LoVo (cell line): ENCODE measurements around the gene SCAF1.

Experiments used
- DNase-seq: peaks from one replicate; pipeline ENCODE4 v3.0.0-alpha.2; 2016; ENCODE audit warnings: low spot score

Gene SCAF1

DNA sequence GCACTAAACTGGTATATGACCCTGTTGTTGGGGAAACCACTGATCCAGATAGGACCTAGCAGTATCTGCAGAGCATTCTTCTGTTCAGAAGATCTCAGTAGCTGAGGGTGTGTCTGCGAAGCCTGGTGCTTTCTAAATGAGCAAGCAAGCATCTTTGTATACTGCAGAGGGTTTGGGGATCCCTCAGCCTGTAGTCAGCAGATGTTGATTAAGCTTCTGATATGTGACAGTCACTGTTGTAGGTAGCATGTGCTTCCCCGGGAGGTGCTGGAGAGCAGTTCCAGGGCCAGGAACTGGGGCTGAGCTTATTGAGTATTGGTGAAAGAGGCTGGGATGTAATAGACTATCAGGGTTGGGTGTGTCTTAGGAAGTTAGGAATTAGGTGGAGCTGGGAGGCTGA is 1.5 kb downstream of the SCAF1 start:
- no peak for DNase-seq

DNA sequence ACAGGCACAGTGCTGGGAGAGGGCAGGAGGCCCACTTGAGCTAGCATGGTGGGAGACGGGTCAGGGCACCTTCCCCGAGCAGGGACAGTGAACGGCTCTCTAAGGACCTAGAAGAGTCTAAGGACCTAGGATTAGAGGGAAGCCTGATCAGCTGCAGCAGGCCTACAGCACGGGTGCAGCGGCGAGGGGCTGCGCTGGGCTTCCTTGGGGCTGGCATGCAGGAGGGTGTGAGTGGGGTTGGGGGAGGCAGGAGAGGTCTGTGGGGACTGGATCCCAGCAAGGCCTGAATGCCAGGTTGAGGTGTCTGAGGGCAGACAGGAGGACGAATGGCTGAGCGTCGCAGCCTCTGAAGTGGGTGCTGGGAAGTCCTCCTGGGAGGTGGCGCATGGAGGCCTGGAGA is 3.6 kb downstream of the SCAF1 start:
- DNase-seq: no peak

DNA sequence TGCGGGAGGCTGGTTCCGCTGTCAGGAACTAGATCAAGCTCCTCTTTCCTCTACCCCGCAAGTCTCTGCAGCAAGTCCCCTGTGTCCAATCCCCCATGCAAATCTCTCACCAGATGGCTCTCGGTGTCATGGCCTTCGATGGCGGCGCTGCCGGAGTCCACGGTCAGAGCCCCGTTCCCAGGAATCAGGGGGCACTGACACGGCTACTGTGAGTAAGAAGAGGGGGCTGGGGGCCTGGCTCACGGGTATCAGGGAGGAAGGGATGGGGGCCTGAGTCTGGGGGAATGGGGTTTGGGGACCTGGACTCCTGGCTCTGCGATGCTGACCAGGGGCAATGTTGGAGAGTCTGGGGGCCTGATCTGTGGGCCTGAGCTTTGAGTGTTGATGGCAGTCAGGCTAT is 4.0 kb downstream of the SCAF1 start:
- no peak for DNase-seq

DNA sequence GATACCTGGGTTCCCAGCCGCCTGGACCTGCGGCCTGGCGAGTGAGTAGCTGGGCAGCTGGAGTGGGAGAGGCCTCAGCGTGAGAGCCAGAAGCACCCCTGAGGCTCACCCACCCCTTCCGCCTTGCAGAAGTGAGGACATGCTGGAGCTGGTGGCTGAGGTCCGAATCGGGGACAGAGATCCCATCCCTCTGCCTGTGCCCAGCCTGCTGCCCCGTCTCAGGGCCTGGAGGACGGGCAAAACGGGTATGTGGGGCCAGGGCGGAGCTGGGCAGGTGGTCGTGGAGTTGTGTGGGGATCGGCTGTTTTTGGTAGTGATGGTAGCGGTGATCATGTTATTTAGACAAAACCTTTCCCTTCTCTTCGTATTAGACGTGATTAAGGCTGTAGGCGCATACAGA is 4.6 kb downstream of the SCAF1 start:
- no peak for DNase-seq

DNA sequence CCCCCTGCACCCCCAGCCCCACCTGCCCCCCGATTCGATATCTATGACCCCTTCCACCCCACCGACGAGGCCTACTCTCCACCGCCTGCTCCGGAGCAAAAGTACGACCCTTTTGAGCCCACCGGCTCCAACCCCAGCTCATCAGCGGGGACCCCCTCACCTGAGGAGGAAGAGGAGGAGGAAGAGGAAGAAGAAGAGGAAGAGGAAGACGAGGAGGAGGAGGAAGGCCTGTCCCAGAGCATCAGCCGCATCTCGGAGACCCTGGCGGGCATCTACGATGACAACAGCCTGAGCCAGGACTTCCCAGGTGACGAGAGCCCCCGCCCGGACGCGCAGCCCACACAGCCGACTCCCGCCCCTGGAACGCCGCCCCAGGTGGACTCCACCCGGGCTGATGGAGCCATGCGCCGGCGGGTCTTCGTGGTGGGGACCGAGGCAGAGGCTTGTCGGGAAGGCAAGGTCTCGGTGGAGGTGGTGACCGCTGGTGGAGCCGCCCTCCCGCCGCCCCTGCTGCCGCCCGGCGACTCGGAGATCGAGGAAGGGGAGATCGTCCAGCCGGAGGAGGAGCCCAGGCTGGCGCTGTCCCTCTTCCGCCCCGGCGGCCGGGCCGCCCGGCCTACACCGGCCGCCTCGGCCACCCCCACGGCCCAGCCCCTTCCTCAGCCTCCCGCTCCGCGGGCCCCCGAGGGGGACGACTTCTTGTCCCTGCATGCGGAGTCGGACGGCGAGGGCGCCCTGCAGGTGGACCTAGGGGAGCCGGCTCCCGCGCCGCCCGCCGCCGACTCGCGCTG is 9.2 kb downstream of the SCAF1 start:
- DNase-seq: no peak

DNA sequence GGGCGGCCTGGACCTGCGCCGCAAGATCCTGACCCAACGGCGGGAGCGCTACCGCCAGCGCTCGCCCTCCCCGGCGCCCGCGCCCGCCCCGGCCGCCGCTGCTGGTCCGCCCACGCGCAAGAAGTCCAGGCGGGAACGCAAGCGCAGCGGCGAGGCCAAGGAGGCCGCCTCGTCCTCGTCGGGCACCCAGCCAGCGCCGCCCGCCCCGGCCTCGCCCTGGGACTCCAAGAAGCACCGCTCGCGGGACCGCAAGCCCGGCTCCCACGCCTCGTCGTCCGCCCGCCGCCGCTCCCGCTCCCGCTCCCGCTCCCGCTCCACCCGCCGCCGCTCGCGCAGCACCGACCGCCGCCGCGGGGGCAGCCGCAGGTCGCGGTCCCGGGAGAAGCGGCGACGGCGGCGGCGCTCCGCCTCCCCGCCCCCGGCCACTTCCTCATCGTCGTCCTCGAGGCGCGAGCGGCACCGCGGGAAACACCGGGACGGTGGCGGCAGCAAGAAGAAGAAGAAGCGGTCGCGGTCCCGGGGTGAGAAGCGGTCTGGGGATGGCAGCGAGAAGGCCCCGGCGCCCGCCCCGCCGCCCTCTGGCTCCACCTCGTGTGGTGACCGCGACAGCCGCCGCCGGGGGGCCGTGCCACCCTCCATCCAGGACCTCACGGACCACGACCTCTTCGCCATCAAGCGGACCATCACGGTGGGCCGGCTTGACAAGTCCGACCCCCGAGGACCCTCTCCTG is 10.0 kb downstream of the SCAF1 start:
- no peak for DNase-seq

DNA sequence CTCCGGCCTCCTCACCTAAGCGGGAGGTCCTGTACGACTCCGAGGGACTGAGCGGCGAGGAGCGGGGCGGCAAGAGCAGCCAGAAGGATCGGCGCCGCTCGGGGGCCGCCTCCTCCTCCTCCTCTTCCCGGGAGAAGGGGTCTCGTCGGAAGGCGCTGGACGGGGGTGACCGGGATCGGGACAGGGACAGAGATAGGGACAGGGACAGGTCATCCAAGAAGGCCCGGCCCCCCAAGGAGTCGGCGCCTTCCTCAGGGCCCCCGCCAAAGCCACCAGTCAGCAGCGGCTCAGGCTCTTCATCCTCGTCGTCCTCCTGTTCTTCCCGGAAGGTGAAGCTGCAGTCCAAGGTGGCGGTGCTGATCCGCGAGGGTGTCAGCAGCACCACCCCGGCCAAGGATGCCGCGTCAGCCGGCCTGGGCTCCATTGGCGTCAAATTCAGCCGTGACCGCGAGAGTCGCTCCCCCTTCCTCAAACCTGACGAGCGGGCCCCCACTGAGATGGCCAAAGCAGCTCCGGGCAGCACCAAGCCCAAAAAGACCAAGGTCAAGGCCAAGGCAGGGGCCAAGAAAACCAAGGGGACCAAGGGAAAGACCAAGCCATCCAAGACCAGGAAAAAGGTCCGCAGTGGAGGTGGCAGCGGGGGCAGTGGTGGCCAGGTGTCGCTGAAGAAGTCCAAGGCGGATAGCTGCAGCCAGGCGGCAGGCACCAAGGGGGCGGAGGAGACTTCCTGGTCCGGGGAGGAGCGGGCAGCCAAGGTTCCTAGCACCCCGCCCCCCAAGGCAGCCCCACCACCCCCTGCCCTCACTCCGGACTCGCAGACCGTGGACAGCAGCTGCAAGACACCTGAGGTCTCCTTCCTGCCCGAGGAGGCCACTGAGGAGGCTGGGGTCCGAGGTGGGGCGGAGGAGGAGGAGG is 10.8 kb downstream of the SCAF1 start:
- DNase-seq: no peak

DNA sequence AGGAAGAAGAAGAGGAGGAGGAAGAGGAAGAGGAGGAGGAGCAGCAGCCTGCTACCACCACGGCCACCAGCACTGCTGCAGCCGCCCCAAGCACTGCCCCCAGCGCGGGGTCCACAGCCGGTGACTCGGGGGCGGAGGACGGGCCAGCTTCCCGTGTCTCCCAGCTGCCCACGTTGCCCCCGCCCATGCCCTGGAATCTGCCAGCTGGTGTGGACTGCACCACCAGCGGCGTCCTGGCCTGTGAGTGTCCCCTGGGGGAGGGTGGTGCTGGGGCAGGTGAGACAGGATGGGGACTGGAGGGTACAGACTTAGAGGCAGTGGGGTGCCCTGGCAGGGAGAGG is 11.4 kb downstream of the SCAF1 start:
- no peak for DNase-seq

DNA sequence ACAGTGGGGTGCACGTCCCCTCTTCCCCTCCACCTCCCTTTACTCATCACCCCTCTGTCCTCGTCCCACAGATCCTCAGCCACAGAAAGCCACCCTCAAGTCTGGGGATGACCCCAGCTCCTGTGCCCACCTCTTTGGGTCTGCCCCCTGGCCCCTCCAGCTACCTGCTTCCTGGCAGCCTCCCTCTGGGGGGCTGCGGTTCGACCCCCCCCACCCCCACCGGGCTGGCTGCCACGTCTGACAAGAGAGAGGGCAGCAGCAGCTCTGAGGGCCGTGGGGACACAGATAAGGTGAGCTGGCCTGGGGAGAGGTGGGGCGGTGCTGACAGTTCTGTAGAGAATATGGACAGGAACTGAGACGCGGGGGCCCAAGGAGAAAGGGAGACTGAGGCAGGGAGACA is 12.6 kb downstream of the SCAF1 start:
- no peak for DNase-seq

DNA sequence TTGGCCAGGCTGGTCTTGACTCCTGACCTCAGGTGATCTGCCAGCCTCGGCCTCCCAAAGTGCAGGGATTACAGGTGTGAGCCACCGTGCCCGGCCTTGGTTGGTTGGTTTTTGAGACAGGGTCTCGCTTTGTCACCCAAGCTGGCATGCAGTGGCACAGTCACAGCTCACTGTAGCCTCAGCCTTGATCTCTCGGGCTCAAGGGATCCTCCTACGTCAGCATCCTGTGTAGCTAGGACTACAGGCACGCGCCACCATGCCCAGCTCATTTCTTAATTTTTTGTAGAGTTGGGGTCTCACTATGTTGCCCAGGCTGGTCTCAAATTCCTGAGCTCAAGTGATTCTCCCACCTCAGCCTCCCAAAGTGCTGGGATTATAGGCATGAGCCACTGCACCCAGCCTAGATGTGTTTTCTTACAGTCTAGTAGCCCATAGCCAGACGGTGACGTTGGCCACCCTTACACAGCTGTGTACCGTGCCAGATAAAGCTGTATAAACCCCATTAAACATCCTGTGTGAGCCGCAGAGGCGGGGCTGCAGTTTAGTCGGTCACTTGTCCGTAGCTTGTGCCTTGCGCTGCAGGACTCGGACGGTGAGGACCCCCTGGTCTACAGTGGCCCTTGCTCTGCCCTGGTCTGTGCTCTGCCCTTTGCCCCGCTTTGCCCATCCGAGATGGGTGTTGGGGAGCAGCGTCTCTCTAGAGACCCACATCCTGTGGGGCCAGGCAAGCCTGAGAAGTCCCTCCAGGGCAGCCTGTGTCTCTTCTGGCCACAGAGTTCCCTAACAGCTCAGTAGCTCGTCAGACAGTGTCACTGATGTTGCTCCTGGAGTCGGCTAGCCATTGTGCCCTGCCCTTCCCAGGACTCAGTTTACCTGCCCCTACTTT is 13.8 kb downstream of the SCAF1 start:
- no peak for DNase-seq

DNA sequence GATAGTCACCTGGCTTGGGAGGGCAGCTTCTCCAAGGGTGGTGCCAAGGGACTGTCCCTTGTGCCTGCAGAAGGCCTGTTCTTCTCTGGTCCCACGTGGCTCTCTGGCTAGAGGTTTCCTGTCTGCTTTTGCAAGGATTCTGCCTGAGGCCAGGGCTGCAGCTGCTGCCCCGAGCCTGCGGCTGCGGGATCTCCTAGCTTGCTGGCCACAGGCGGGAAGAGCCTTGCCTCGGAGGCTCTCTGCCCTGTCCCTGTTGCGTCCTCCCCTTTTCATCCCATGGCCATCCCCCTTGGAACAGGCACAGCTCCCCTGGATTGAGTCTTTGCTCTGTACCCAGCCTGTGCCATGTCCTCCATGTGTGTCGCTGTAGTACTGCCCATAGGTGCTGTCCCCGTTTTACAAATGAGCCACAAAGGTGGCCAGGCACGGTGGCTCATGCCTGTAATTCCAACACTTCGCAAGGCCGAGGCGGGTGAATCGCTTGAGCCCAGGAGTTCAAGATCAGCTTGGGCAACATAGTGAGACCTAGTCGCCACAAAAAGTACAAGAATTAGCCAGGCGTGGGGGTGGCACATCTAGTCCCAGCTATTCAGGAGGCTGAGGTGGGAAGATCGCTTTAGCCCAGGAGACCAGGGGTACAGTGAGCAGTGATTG is 14.6 kb downstream of the SCAF1 start:
- DNase-seq: no peak

DNA sequence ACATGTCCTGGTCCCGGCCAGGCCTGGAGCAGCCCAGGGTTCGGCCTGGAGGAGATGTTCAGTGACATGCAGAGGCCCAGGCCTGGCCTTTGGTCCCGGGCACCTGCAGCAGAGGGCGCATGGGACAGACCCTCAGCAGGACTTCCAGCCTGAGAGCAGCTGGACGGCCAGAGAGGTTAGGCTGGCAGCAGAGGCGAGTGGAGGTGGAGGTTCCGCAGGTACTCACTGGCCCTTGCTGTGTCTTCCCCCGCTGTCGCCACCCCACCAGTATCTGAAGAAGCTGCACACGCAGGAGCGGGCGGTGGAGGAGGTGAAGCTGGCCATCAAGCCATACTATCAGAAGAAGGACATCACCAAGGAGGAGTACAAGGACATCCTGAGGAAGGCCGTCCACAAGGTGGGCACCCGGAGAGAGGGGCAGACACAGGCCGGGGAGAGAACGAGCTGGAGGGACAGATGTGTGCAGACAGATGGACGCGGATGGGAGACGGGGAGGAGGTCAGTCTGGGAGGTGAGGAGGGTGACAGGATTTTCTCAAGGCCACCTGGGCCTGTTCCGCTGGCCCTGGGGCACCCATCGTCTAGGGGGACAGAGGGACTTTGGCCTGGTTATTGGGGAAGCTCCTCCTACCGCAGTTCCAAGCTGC is 15.6 kb downstream of the SCAF1 start:
- no peak for DNase-seq

DNA sequence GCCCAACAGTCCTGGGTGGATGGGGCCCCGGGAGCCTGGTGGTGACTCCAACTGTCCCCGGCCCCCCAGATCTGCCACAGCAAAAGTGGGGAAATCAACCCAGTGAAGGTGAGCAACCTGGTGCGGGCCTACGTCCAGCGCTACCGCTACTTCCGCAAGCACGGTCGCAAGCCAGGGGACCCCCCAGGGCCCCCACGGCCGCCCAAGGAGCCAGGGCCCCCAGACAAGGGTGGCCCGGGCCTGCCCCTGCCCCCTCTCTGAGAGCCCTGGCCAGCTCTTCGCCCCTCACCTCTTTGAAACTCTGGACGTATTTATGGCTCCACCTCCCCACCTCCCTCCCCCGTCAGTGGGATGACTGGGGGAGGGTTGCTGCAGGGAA is 16.1 kb downstream of the SCAF1 start:
- DNase-seq: no peak

DNA sequence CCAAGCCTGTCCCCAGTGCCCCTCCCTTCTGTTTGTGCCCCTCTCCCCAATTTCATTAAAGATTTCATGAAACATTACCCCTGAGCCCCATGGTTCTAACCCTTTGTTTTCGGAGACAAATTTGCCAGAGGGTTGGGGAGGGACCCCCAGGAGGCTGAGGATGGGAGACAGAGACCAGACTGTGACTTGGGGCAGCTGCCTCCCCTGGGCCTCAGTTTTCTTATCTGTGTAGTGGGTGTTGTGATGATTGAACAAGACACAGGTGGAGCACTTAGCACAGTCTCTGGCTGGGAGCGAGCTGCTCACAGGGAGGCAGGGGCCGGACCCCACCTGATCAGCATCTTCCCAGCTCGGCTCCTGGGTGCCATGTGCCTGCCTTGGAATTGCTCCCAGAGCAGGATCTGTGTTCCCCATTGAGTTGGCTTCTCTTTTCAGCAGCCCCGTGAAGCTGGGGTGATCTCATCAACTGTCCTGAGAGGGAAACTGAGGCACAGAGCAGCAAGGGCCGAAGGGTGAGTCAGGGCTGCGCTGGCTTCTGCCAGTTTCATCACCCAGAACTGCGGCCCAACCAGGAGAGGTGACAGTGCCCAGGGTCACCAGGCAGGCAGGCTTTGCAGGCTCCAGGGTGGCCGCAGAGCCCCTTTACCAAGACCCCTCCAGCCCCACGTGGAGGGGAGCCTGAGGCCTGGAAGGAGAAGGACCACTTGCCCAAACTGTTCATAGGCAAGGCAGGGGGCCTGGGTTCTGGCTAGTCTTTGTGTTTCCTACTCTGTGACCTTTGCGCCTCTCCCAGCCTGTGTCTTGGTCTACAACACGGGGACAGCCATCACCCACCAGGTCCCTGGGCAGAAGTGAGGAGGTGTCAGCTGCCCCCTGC is 16.8 kb downstream of the SCAF1 start:
- DNase-seq: no peak

DNA sequence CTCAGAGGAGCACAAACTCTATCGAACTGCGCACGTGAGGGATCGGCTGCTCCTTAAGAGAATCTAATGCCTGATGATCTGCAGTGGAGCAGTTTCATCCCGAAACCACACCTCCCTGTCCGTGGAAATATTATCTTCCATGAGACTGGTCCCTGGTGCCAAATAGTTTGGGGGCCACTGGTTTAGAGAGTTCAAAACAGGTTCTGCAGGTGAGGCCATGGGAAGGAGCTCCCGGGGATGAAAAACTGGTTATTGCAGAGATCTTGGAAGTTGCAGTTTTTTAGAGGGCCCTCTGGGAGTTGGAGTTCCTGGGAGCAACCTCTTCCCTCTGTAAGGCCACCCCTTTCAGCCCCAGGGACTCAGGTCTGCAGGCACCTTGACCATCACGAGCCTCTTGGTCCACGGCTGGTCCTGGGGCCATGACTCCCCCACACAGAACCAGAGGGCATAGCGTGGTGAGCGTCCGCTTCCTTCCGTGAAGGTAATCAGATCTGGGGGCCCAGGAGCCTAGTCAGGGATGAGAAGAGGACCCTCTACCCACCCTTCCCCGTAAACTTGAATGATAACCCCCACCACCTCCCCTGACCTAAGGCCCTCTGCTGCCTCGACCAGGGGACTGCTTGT is 18.4 kb downstream of the SCAF1 start:
- no peak for DNase-seq

DNA sequence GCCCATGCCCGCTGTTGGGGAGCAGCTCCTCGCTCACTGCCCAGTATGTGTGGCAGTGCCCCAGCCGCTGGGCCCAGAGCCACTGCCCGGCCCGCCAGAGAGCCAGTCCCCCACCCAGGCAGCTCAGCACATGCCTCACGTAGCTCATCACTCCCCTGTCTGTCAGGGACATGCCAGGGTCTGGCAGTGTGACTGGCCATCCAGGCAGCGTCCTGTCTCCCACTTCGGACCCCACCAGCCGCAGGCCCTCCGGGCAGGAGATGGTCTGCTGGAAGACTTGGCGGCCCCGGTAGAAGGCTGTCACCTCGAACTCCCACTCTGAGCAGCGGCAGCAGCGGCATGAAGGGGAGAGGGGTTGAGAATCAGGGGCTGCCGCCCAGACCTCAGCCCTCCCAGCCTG is 20.0 kb downstream of the SCAF1 start:
- DNase-seq: no peak

DNA sequence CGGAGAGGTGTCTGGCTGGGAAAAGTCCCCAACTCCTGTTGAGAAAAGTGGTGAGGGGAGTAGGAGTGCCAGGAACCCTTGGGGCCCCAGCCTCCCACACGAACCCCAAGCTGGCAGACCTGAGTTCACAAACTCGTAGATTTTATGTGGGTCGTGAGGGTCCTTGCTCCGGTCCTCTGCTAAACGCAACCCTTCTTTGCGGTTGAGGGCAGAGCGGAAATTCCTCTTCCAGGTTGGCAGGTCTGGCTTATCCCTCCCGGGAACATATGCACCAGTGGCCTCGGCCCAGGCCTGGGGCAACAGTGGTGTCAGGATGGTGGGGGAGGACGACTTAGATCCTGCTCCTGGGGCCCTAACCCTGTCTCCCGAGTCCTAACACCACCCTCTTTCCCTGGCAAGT is 21.2 kb downstream of the SCAF1 start:
- DNase-seq: no peak

DNA sequence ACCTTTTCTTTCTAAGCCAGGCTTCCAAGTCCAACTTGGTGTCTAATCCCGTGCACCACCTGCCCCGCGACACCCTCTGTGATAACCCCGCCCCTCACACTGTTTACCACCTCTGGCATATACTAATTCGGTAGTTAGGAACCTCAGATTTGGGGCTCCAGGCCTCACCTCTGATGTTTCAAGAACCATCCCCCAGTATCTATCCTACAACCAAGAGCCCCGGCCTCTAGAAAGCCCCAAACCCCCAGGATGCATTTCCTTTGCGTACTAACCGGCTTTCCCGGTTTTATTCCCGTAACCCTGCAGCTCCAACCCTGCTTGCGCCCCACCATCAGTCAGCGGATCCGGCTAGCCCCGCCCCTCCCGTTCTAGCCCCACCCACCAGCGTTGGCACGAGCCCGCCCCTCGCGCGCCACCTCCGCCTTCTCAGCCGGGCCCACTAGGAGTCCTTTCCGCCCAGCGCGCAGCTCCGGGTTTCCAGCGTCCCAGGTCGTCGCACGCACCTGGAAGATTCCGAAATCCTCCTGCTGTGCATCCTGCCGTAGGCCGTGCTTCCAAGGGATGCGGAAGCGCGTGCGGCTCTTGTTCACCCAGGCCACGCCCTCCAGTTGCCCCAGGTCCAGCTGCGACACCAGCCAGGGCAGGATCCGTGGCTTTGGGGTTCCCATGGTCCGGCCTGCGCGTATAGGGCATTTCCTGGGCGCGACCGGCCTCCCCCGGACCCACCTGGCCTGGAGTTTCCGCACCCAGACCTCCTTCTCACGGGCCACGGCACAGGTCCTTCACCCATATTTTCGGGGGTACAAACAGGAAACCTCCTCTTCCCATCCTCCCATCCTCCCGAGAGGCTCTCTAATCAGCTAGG is 22.4 kb downstream of the SCAF1 start:
- peak; percentile 93 for DNase-seq

DNA sequence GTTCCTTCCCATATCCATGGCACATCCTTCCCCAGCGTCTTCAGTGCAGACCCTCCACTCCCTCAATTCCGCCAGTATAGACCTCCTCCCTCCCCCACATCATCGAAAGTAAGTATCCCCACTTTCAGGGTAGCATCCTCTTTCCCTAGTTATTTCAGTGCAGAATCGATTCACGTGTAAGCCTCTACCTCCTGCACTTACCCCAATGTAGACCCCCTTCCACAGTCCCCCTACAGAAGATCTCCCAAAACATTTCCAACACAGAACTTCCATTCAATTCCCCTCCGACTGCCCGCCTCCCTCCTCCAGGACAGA is 23.0 kb downstream of the SCAF1 start:
- no peak for DNase-seq
